ENCODE measurements around the gene CLPX.

GRCh38 chr15:65164139-65164538, 21.0 kb downstream of the CLPX start:
- TF ChIP-seq CTCF (IDR thresholded peaks at IDR 0.05) (no peak), POLR2AphosphoS5 (IDR thresholded peaks at IDR 0.05) (no peak)
